Transverse colon (tissue), 4 donors: ENCODE data around the gene HOXC9.

Experiments
- POLR2A ChIP-seq: fragments of 450-650 bp; IDR thresholded peaks from one replicate; pipeline ENCODE4 v1.6.1; 2016; ENCODE audit warnings: antibody characterized with exemption, mild to moderate bottlenecking, moderate library complexity
- POLR2AphosphoS5 ChIP-seq, 3 donors: sonication (generic); formaldehyde crosslinking; IDR thresholded peaks; one replicate each; pipeline ENCODE4 v1.6.1; 2016; ENCODE audit warnings: antibody characterized with exemption in 3 of 3
- TF ChIP-seq, protein P1 (sequence below), 5 experiments: fragments of 200-600 bp in 3 of 5; fragments of 450-650 bp in 2 of 5; sonication (generic) in 3 of 5; IDR thresholded peaks; 1 replicate in 2 of 5; 2 replicates in 3 of 5; pipeline ENCODE4 v1.5.1; 2016 to 2017; ENCODE audit warnings: antibody characterized with exemption in 5 of 5, inconsistent platforms in 3 of 5, mild to moderate bottlenecking in 2 of 5, moderate library complexity in 1 of 5

DNA sequence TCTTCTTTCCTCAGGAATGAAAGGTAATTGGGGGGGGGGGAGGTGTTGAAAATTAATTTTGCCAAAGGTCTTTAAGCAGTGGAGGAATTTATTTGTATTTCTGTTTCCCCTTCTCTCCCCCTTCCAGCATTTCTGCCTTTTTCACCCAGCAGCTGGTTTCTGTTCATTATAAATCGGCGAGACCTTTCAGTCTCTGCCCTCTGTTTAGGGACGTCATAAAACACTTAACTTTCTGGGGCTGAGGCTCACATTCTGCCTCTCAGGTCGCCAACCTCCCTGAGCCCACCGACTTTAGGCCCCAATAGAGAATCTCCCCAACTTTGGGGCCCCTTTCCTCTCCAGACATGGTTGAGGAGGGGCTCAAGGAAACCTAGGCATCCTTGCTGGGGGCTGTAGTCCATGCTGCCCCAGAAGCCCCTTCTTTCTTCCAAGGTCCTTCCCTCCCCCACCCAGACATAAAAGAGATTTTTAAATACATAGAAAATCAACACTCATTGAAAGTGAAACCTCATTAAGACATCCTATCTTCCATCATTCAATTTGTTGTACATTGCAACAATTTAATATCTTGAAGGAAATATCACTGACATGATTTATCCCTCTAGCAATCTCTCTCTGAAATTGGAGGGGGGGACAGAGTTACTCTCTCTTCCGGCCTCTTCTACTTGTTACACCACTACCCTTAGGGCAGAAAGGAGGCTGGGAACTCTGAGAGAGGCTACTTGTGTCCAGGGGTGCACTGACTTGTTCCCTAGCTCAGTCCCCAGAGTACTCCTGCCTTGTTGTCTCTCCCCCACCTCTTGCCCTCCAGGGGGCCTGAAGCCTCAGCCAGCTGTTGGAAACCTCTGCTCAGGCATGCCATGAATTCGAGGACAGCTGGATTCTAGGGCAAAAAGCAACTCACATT, 25.8 kb downstream of the HOXC9 start:
- TF ChIP-seq, protein P1, sequence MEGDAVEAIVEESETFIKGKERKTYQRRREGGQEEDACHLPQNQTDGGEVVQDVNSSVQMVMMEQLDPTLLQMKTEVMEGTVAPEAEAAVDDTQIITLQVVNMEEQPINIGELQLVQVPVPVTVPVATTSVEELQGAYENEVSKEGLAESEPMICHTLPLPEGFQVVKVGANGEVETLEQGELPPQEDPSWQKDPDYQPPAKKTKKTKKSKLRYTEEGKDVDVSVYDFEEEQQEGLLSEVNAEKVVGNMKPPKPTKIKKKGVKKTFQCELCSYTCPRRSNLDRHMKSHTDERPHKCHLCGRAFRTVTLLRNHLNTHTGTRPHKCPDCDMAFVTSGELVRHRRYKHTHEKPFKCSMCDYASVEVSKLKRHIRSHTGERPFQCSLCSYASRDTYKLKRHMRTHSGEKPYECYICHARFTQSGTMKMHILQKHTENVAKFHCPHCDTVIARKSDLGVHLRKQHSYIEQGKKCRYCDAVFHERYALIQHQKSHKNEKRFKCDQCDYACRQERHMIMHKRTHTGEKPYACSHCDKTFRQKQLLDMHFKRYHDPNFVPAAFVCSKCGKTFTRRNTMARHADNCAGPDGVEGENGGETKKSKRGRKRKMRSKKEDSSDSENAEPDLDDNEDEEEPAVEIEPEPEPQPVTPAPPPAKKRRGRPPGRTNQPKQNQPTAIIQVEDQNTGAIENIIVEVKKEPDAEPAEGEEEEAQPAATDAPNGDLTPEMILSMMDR (IDR thresholded peaks at IDR 0.05), result no peak
- TF ChIP-seq POLR2A (no peak), POLR2AphosphoS5 (IDR thresholded peaks at IDR 0.05) (no peak)
